Gastrocnemius medialis (tissue), 4 donors: ENCODE measurements around the gene STXBP2. TPM values are rescaled to one million over a fixed set of nuclear protein-coding genes. Genes with fewer than 3 reads are reported as not detected.

Experiments
- ATAC-seq, 2 donors: fragments of 150-250 bp; one replicate each; pipeline ENCODE4 v1.9.1; 2016
- DNase-seq, 2 donors: peaks; one replicate each; pipeline ENCODE4 v3.0.0-alpha.2; 2019
- H3K27ac ChIP-seq, 4 donors: fragments of 200-600 bp; sonication (generic); 1 replicate in 1 of 4; 2 replicates in 3 of 4; pipeline ENCODE4 v1.5.1; 2016 to 2018; ENCODE audit warnings: mild to moderate bottlenecking in 2 of 4, moderate library complexity in 1 of 4
- H3K27me3 ChIP-seq, 3 donors: fragments of 200-600 bp; sonication (generic) in 2 of 3; 1 replicate in 1 of 3; 2 replicates in 2 of 3; pipeline versions ENCODE4 v1.5.1 to v1.6.0; 2016 to 2019; ENCODE audit warnings: mild to moderate bottlenecking in 1 of 3, moderate library complexity in 1 of 3
- H3K36me3 ChIP-seq, 2 donors: fragments of 200-600 bp; sonication (generic) in 1 of 2; one replicate each; pipeline ENCODE4 v1.5.1; 2017 to 2018
- H3K4me1 ChIP-seq, 2 donors: fragments of 200-600 bp; sonication (generic) in 1 of 2; one replicate each; pipeline ENCODE4 v1.5.1; 2016 to 2017; ENCODE audit warnings: mild to moderate bottlenecking in 2 of 2
- H3K4me3 ChIP-seq, 4 donors: fragments of 200-600 bp; sonication (generic) in 3 of 4; 1 replicate in 1 of 4; 2 replicates in 3 of 4; pipeline ENCODE4 v1.5.1; 2016 to 2019; ENCODE audit warnings: mild to moderate bottlenecking in 2 of 4
- H3K9me3 ChIP-seq, 3 donors: fragments of 200-600 bp; sonication (generic) in 2 of 3; 1 replicate in 1 of 3; 2 replicates in 2 of 3; pipeline ENCODE4 v1.5.1; 2016 to 2019
- POLR2A ChIP-seq, 2 donors: fragments of 450-650 bp; IDR thresholded peaks; one replicate each; pipeline ENCODE4 v1.6.1; 2017; ENCODE audit warnings: antibody characterized with exemption in 2 of 2, mild to moderate bottlenecking in 2 of 2, moderate library complexity in 2 of 2
- in situ Hi-C, 4 donors: fragments of 200-750 bp; cut with MboI; loops; one replicate each; pipeline versions ENCODE4 v1.15.0 to v1.8.0; 2017; ENCODE audit warnings: low sequenced_read_pairs in 4 of 4
- intact Hi-C: fragments of 100-400 bp; cut with DNase I; formaldehyde crosslinking; loops from one replicate; pipeline ENCODE4 v1.15.1; 2023; ENCODE audit warnings: low total_unique reads
- total RNA-seq, 4 donors: library from RNA; depleted of rRNA; stranded (reverse); fragments of >200 nt; gene quantifications; one replicate each; pipeline versions ENCODE4 v1.1.0 to v1.2.3, GENCODE V29; 2016
- TF ChIP-seq, protein P1 (sequence below), 5 experiments: fragments of 450-650 bp in 3 of 5; fragments of 200-600 bp in 2 of 5; sonication (generic) in 2 of 5; IDR thresholded peaks in 4 of 5; conservative IDR thresholded peaks in 1 of 5; 1 replicate in 4 of 5; 2 replicates in 1 of 5; pipeline ENCODE4 v1.5.1; 2016 to 2019; ENCODE audit warnings: antibody characterized with exemption in 5 of 5, mild to moderate bottlenecking in 3 of 5, moderate library complexity in 3 of 5

STXBP2 gene
- total RNA-seq, 4 donors from 2014 or later, result 0.87 to 3.7 (median 2.8) TPM

GRCh38 chr19:7607212-7607873, 29.6 kb upstream of the STXBP2 start:
- Histone ChIP-seq H3K9me3 (no peaks in the 10 kb centered on the region), H3K27me3 (peaks cover under 1 to 6% (median 3%) of the 10 kb centered on the region in 3 donors), H3K4me3 (no peak overlapping the region), H3K27ac (no peak overlapping the region), H3K36me3 (no peaks in the 10 kb centered on the region), H3K4me1 (no peaks in the 10 kb centered on the region)
- no peak for ATAC-seq
- intact Hi-C loops, result no loop called here
- TF ChIP-seq, protein P1, sequence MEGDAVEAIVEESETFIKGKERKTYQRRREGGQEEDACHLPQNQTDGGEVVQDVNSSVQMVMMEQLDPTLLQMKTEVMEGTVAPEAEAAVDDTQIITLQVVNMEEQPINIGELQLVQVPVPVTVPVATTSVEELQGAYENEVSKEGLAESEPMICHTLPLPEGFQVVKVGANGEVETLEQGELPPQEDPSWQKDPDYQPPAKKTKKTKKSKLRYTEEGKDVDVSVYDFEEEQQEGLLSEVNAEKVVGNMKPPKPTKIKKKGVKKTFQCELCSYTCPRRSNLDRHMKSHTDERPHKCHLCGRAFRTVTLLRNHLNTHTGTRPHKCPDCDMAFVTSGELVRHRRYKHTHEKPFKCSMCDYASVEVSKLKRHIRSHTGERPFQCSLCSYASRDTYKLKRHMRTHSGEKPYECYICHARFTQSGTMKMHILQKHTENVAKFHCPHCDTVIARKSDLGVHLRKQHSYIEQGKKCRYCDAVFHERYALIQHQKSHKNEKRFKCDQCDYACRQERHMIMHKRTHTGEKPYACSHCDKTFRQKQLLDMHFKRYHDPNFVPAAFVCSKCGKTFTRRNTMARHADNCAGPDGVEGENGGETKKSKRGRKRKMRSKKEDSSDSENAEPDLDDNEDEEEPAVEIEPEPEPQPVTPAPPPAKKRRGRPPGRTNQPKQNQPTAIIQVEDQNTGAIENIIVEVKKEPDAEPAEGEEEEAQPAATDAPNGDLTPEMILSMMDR (IDR thresholded peaks at IDR 0.05 in 4 of 5, conservative IDR thresholded peaks at IDR 0.05 in 1 of 5), result no peak
- no peak for TF ChIP-seq POLR2A (IDR thresholded peaks at IDR 0.05)
- in situ Hi-C loops, result no loop called here
- no peak for DNase-seq

DNA sequence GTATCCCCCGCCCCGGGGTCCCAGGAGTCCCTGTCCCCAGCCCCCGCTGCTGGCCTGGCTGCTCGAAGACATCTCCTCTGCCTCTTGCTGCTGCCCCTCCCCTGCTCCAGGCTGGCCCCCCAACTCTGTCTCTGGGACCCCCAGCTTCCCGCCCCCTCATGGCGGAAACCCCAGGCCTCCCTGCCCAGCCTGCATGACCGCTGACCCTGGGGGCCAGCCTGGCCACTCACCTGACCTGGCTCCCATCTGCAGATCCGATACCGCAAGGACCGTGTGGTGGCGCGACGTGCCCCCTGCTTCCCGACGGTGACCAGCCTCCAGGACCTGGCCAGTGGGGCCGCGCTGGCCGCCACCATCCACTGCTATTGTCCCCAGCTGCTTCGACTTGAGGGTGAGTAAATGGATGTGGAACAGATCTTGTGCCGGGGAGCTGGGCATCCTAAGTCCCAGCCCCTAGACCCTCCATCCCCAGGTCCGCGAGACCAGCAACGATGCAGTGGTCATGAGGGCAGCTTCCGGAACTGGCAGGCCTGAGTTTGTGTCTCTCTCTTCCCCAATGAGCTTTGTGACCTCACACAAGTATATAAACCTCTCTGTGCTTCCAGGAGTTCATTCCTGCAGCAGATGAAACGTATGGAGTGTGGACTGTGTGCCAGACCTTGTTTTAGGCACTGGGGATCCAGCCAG, 28.9 kb upstream of the STXBP2 start:
- TF ChIP-seq, protein P1 (IDR thresholded peaks at IDR 0.05 in 4 of 5, conservative IDR thresholded peaks at IDR 0.05 in 1 of 5), result no peak
- no peak for TF ChIP-seq POLR2A (IDR thresholded peaks at IDR 0.05)
- no peaks in the 10 kb centered on the region for H3K4me1 ChIP-seq
- in situ Hi-C loops (no loop called here), intact Hi-C loops (no loop called here)
- ATAC-seq (no peak), DNase-seq (no peak)
- no peak overlapping the region for H3K4me3 ChIP-seq
- no peaks in the 10 kb centered on the region for H3K36me3 ChIP-seq
- H3K27me3 ChIP-seq, result peaks cover 0 to 3% (median 0%) of the 10 kb centered on the region in 3 donors
- no peaks in the 10 kb centered on the region for H3K9me3 ChIP-seq
- no peak overlapping the region for H3K27ac ChIP-seq

DNA sequence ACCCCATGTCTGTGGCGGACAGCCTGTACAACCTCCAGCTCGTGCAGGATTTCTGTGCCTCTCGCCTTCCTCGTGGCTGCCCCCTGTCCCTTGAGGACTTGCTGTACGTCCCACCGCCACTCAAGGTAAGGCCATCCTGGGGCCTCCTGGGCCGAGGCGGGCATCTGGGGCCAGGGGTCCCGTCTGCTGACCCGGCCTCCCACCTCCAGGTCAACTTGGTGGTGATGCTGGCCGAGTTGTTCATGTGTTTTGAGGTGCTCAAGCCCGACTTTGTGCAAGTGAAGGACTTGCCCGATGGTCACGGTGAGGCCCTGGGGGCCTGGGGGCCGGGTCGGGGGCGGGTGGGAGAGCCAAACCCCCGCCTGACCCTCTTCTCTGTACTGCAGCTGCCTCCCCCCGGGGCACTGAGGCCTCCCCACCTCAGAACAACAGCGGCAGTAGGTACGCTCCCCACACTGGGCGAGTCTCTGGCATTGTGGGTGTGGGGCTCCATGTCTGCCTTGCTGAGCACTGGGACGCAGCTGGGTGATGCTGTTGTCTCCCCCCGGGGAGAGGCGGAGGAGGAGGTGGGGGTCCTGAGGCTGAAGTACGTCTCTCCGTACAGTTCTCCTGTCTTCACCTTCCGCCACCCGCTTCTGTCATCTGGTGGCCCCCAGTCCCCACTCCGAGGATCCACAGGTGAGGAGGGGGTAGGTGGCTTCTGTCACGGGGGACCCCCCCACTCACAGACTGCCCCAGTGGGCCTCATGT, 26.2 kb upstream of the STXBP2 start:
- TF ChIP-seq, protein P1 (IDR thresholded peaks at IDR 0.05 in 4 of 5, conservative IDR thresholded peaks at IDR 0.05 in 1 of 5), result no peak
- TF ChIP-seq POLR2A (IDR thresholded peaks at IDR 0.05), result no peak
- in situ Hi-C loops, result no loop called here
- no peak overlapping the region for H3K27ac ChIP-seq
- no peaks in the 10 kb centered on the region for H3K4me1 ChIP-seq
- DNase-seq, result no peak
- no peaks in the 10 kb centered on the region for H3K36me3 ChIP-seq
- no peaks in the 10 kb centered on the region for H3K27me3 ChIP-seq
- no peak overlapping the region for H3K4me3 ChIP-seq
- intact Hi-C loops, result no loop called here
- ATAC-seq, result no peak
- no peaks in the 10 kb centered on the region for H3K9me3 ChIP-seq

- ATAC-seq (no peak), DNase-seq (no peak)
- no peak for TF ChIP-seq POLR2A (IDR thresholded peaks at IDR 0.05)
- TF ChIP-seq, protein P1 (IDR thresholded peaks at IDR 0.05 in 4 of 5, conservative IDR thresholded peaks at IDR 0.05 in 1 of 5), result no peak
- intact Hi-C loops, result no loop called here
- Histone ChIP-seq H3K36me3 (no peaks in the 10 kb centered on the region), H3K27me3 (no peaks in the 10 kb centered on the region), H3K27ac (no peak overlapping the region), H3K4me1 (no peaks in the 10 kb centered on the region), H3K9me3 (no peaks in the 10 kb centered on the region), H3K4me3 (no peak overlapping the region)
- in situ Hi-C loops, result no loop called here
These were observed 25.2 kb upstream of the STXBP2 start for GRCh38 chr19:7611541-7612279.
